ENCODE results near the gene OXNAD1. TPM values are rescaled to one million over a fixed set of nuclear protein-coding genes. Genes with fewer than 3 reads are reported as not detected.

Gene OXNAD1
- total and polyA plus RNA-seq, 2 of the 13 experiments (the other 11 are each of a cell fraction or from before 2014, with no cell fraction given) = 9.9 to 18.8 TPM

GRCh38 chr3:16264708-16265454, at the start of gene OXNAD1, which contains the start of gene DPH3 (continued):
- TF ChIP-seq, protein P1, sequence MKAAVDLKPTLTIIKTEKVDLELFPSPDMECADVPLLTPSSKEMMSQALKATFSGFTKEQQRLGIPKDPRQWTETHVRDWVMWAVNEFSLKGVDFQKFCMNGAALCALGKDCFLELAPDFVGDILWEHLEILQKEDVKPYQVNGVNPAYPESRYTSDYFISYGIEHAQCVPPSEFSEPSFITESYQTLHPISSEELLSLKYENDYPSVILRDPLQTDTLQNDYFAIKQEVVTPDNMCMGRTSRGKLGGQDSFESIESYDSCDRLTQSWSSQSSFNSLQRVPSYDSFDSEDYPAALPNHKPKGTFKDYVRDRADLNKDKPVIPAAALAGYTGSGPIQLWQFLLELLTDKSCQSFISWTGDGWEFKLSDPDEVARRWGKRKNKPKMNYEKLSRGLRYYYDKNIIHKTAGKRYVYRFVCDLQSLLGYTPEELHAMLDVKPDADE (CRISPR knock-in tag; IDR thresholded peaks at IDR 0.05) = no peak
- peak; percentile 56 for TF ChIP-seq FOSL2 (CRISPR knock-in tag; IDR thresholded peaks at IDR 0.05)
- no peak for TF ChIP-seq TOE1 (CRISPR knock-in tag; IDR thresholded peaks at IDR 0.05)
- peak; percentile 30; the same call in 1 of the 2 replicates for TF ChIP-seq ARID5B (CRISPR knock-in tag; IDR thresholded peaks at IDR 0.05)
- no peak for TF ChIP-seq SMARCE1 (IDR thresholded peaks at IDR 0.05; ENCODE audit: borderline replicate concordance)
- TF ChIP-seq, protein P2, sequence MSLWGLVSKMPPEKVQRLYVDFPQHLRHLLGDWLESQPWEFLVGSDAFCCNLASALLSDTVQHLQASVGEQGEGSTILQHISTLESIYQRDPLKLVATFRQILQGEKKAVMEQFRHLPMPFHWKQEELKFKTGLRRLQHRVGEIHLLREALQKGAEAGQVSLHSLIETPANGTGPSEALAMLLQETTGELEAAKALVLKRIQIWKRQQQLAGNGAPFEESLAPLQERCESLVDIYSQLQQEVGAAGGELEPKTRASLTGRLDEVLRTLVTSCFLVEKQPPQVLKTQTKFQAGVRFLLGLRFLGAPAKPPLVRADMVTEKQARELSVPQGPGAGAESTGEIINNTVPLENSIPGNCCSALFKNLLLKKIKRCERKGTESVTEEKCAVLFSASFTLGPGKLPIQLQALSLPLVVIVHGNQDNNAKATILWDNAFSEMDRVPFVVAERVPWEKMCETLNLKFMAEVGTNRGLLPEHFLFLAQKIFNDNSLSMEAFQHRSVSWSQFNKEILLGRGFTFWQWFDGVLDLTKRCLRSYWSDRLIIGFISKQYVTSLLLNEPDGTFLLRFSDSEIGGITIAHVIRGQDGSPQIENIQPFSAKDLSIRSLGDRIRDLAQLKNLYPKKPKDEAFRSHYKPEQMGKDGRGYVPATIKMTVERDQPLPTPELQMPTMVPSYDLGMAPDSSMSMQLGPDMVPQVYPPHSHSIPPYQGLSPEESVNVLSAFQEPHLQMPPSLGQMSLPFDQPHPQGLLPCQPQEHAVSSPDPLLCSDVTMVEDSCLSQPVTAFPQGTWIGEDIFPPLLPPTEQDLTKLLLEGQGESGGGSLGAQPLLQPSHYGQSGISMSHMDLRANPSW (CRISPR knock-in tag; IDR thresholded peaks at IDR 0.05; ENCODE audit: borderline replicate concordance) = peak; percentile 74; the same call in 1 of the 2 replicates
- 0 out of 2 replicates have a peak, but pooled peaks have one; percentile 60 for TF ChIP-seq ZFP82 (CRISPR knock-in tag; IDR thresholded peaks at IDR 0.05; ENCODE audit: borderline replicate concordance)
- TF ChIP-seq SIN3A (IDR thresholded peaks at IDR 0.05; ENCODE audit: borderline replicate concordance, low read depth, low read length) = peak; percentile 55; the same call in 1 of the 2 replicates
- TF ChIP-seq, protein P3, sequence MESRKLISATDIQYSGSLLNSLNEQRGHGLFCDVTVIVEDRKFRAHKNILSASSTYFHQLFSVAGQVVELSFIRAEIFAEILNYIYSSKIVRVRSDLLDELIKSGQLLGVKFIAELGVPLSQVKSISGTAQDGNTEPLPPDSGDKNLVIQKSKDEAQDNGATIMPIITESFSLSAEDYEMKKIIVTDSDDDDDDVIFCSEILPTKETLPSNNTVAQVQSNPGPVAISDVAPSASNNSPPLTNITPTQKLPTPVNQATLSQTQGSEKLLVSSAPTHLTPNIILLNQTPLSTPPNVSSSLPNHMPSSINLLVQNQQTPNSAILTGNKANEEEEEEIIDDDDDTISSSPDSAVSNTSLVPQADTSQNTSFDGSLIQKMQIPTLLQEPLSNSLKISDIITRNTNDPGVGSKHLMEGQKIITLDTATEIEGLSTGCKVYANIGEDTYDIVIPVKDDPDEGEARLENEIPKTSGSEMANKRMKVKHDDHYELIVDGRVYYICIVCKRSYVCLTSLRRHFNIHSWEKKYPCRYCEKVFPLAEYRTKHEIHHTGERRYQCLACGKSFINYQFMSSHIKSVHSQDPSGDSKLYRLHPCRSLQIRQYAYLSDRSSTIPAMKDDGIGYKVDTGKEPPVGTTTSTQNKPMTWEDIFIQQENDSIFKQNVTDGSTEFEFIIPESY (CRISPR knock-in tag; IDR thresholded peaks at IDR 0.05) = no peak
- TF ChIP-seq KLF13 (CRISPR knock-in tag; IDR thresholded peaks at IDR 0.05) = peak; percentile 76; the same call in 1 of the 2 replicates
- no peak for TF ChIP-seq EZH2 (conservative IDR thresholded peaks at IDR 0.05; ENCODE audit: low read depth, low read length)
- TF ChIP-seq SRY (CRISPR knock-in tag; IDR thresholded peaks at IDR 0.05) = no peak
- TF ChIP-seq RAD51 (IDR thresholded peaks at IDR 0.05; ENCODE audit: borderline replicate concordance) = no peak
- TF ChIP-seq PLSCR1 (CRISPR knock-in tag; IDR thresholded peaks at IDR 0.05; ENCODE audit: borderline replicate concordance) = no peak
- no peak for TF ChIP-seq EHMT2 (IDR thresholded peaks at IDR 0.05; ENCODE audit: borderline replicate concordance, low read depth, low read length)
- TF ChIP-seq ZNF562 (CRISPR knock-in tag; IDR thresholded peaks at IDR 0.05; ENCODE audit: borderline replicate concordance) = no peak
- no peak for TF ChIP-seq KAT2B (IDR thresholded peaks at IDR 0.05; ENCODE audit: borderline replicate concordance, low read depth, low read length)
- no peak; the same call in 1 of the 2 replicates for TF ChIP-seq DR1 (CRISPR knock-in tag; IDR thresholded peaks at IDR 0.05)
- TF ChIP-seq NR3C1 (CRISPR knock-in tag; IDR thresholded peaks at IDR 0.05) = no peak

Data from HepG2 (cell line).